ENCODE measurements around the gene NTSR1.
A peak's percentile ranks its signal among the peaks of the same experiment; 100 is the strongest.

The NTSR1 gene

DNA sequence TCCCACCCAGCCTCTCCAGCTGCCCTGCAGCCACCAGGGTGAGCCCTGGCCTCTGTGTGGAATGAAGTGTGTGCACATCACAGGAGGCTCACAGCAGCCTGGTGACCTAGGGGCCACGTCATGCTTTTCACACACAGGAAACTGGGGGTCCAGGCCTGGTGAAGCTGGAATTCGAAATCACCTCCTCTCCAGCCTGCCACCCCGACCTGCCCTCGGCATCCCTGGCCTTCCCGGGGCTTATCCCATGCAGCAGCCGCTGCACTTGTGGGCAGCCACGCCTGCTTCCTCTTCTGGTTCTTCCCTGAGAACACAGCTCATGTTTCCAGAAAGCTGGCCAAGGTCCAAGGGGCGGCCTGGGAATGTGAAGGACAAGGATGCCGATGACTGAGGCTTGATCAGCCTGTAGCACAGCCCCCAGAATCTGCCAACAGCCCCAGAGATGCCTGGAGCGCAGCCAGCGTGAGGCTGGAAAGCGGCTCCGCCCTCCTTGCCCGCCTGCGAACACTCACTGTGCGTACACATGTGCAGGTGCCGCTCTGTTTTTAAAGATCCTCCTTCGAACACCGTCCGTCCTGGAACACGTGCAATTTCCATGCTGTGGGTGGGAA is 4.2 kb upstream of the NTSR1 start:
- no peak overlapping the region for H3K4me3 ChIP-seq (ENCODE audit: low read depth, low read length)
- DNase-seq (ENCODE audit: low read depth) = peak; percentile 76

- no peak overlapping the region for H3K4me3 ChIP-seq (ENCODE audit: low read depth, low read length)
- no peak for DNase-seq (ENCODE audit: low read depth)
Observed at GRCh38 chr20:62705627-62706026, 3.0 kb upstream of the NTSR1 start.

GRCh38 chr20:62706344-62706743 is 2.3 kb upstream of the NTSR1 start:
- no peak overlapping the region for H3K4me3 ChIP-seq (ENCODE audit: low read depth, low read length)
- no peak for DNase-seq (ENCODE audit: low read depth)

DNA sequence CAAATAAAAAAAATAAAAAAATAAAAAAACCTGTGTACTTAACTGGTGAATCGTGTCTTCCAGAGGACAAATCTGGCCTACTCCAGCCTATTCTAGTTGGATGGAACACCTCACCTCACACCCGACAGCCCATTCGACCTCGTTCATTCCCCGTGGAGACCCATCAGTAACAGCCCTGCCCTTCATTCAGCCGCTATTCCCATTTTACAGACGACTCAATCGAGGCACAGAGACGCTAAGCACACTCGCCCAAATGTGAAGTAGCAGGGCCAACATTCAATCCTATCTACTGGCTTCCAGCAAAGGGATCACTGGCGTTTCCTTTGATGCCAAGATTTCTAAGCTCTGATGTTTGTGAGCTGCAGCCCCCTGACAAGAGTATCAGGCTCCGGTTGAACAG is 1.8 kb upstream of the NTSR1 start:
- no peak overlapping the region for H3K4me3 ChIP-seq (ENCODE audit: low read depth, low read length)
- DNase-seq (ENCODE audit: low read depth) = no peak

DNA sequence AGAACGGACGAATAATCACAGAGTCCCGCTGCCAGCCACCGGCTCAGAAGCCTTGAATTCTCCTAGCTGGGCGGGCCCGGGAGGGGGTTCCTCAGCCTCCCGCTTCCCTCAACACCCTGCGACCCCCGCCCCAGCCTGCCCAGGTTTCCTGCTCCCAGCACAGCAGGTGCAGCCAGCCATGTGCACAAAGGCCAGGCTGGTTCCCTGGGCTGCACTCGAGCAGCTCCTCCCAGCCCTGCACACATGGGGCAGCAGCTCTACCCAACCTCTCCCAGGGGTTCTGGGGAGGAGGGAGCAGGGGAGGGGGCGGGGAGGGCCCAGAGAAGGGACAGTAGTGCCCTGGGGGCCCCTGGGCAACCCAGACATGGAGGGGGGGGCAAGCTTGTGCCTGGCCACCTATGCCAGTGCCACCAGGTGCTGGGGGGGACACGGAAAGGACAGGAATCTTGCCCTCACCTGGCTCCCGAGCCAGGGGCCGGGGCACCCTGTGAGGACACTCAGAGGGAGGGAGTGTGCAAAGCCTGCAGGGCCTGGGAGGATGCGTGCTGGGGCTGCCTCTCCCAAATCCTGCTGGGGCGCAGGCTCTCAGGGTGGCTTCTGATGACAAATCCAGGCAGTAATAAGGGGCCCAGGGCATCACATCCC is 1.2 kb upstream of the NTSR1 start:
- H3K4me3 ChIP-seq (ENCODE audit: low read depth, low read length) = no peak overlapping the region

DNA sequence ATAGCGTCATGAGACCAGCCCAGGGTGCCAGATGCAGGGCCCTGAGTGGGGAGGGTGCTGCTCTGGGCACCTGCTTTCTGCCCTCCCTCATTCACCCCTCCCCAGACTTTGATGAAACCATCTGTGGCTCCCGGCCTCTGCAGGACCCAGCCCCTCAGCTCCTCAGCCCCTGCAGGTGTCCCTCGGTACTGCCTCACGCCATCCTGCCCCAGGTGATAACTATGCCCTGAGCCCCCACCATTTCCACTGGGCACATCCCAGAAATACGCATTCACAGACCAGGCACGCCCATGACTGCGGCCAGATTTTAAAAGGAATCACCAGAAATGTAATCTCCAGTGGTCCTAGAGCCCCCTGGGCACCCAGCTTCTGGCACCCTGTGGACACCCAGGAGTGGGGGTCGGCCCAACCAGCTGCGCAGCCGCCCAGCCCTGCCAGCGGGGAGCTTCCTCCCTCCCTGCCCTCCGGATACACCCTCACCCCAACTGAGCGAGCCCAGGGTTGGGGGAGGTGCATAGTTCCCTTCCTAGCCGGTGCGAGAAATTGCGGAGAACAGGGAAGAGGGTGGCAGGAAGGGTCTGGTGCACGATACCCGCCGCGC is 615 bp upstream of the NTSR1 start:
- H3K4me3 ChIP-seq (ENCODE audit: low read depth, low read length) = no peak overlapping the region
- DNase-seq (ENCODE audit: low read depth) = no peak

More for the DNA sequence above, 1.2 kb upstream of the NTSR1 start:
- DNase-seq (ENCODE audit: low read depth) = no peak

GRCh38 chr20:62709537-62709905 is 885 bp downstream of the NTSR1 start:
- no peak for DNase-seq (ENCODE audit: low read depth)
- no peak overlapping the region for H3K4me3 ChIP-seq (ENCODE audit: low read depth, low read length)

- no peak for DNase-seq (ENCODE audit: low read depth)
Observed at GRCh38 chr20:62710221-62710885, 1.7 kb downstream of the NTSR1 start.

DNA sequence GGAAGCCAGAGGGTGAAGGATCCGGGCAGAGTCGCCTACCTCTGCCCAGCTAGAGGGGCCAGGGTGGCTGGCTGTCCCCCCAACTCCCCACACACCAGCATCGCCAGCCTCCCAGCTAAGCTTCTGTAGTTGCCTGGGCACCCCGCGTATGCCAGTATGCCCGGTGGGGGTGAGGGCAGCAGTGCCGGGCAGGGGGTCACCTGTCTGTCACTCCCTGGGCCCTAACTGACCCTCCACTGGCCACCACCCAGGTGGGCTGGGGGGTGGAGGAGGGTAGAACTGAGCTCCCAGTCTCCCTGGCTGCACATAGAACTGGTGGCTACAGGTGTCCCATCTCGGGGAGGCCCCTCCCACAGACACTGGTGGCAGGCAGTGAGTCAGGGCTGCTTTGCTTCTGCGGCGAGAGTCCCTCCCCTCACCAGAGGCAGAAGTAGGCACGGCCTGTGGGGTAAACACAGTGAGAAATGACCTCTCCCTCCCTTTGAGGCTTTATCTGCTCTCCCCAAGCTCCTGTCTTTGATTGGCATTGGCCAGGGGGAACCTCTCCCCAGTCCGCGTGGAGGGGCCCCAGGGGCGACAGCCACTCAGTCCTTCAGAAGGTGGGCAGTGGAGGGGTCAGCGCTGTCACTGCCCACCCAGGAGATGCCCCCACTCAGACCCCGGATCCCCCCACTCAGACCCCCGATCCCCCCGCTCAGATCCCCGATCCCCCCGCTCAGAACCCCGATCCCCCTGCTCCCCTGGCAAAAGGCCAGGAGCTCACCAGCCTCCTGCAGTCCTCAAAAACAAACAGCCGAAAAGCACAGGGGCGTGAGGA is 2.5 kb downstream of the NTSR1 start:
- H3K4me3 ChIP-seq (ENCODE audit: low read depth, low read length) = no peak overlapping the region
- no peak for DNase-seq (ENCODE audit: low read depth)

More at GRCh38 chr20:62710221-62710885, 1.7 kb downstream of the NTSR1 start:
- H3K4me3 ChIP-seq (ENCODE audit: low read depth, low read length) = no peak overlapping the region

- H3K4me3 ChIP-seq (ENCODE audit: low read depth, low read length) = no peak overlapping the region
- DNase-seq (ENCODE audit: low read depth) = no peak
Observed at GRCh38 chr20:62711703-62712101, 3.1 kb downstream of the NTSR1 start.

DNA sequence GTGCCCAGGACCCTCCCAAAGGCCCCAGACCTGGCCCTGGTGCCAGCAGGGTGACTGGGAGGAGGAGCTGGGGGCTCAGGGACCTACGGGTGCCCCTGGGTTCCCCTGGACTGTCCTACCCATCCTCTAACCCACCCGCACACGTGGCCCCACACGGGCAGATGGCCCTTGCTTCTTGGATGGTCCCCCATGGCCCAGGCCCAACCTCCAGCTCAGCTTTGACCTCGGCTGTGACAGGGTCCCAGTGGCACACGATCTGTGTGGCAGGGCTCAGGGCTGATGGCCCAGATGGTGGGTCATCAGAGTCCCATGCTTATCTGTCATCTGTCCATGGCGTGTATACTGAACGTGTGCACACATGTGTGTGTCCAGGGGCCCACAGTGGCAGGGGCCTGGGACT is 4.0 kb downstream of the NTSR1 start:
- no peak overlapping the region for H3K4me3 ChIP-seq (ENCODE audit: low read depth, low read length)
- DNase-seq (ENCODE audit: low read depth) = no peak

DNA sequence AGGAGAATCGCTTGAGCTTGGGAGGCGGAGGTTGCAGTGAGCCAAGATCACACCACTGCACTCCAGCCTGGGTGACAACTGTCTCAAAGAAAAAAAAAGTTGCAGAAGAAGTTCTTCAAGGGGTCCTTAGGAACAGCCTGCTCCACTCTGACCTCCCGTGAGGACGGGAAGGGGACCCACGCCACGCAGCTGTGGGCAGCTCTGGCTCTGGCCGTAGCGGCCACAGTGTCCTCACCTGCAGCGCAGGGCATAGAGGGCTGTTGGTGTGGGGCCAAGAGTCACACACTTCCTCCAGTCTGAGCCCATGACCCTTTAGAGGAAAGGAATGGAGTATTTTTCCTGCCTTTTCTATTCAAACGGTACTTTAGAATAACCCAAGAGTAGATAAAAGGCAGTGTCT is 5.4 kb downstream of the NTSR1 start:
- H3K4me3 ChIP-seq (ENCODE audit: low read depth, low read length) = no peak overlapping the region
- no peak for DNase-seq (ENCODE audit: low read depth)

GRCh38 chr20:62714799-62715198 is 6.2 kb downstream of the NTSR1 start:
- DNase-seq (ENCODE audit: low read depth) = no peak
- H3K4me3 ChIP-seq (ENCODE audit: low read depth, low read length) = no peak overlapping the region

GRCh38 chr20:62715201-62715600 is 6.6 kb downstream of the NTSR1 start:
- H3K4me3 ChIP-seq (ENCODE audit: low read depth, low read length) = no peak overlapping the region
- no peak for DNase-seq (ENCODE audit: low read depth)

DNA sequence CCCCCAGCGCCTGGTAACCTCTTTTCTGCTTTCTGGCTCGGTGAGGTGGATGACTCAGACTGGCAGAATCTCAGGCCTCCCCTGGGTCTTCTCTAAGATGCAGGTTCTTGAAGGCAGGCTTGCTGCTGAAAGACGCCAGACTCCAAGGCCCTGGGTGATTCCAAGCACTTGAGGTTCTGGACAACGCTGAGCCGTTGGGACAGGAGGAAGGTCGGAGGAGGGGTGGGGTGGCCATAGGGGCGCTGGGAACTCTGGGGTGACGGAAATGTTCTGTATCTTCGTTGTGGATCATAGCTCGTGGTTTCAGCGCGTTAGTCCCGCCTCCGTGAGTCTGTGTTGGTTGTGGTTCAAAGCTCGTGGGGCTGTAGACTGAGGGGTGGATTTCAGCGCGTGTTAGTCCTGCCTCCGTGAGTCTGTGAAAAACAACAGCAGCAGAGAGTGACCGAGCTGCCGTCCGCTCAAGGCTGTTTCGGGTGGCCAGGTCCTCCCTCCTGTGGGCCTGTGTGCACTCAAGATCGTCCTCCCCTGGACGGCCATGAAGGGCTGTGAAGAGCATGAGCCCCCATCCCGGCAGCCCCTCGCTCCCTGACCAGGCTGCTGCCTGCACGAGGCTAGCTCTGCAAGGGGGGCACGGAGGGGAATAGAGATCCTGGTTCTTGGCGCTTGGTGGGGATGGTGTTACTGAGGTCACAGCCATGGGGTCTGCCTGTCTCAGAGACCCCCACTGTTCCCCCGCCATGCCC is 7.7 kb downstream of the NTSR1 start:
- H3K4me3 ChIP-seq (ENCODE audit: low read depth, low read length) = no peak overlapping the region
- no peak for DNase-seq (ENCODE audit: low read depth)

- DNase-seq (ENCODE audit: low read depth) = no peak
- no peak overlapping the region for H3K4me3 ChIP-seq (ENCODE audit: low read depth, low read length)
Observed at GRCh38 chr20:62716941-62717310, 8.3 kb downstream of the NTSR1 start.

GRCh38 chr20:62717933-62718332 is 9.3 kb downstream of the NTSR1 start:
- no peak overlapping the region for H3K4me3 ChIP-seq (ENCODE audit: low read depth, low read length)
- DNase-seq (ENCODE audit: low read depth) = no peak

GRCh38 chr20:62718546-62718945 is 9.9 kb downstream of the NTSR1 start:
- DNase-seq (ENCODE audit: low read depth) = no peak
- H3K4me3 ChIP-seq (ENCODE audit: low read depth, low read length) = no peak overlapping the region

DNA sequence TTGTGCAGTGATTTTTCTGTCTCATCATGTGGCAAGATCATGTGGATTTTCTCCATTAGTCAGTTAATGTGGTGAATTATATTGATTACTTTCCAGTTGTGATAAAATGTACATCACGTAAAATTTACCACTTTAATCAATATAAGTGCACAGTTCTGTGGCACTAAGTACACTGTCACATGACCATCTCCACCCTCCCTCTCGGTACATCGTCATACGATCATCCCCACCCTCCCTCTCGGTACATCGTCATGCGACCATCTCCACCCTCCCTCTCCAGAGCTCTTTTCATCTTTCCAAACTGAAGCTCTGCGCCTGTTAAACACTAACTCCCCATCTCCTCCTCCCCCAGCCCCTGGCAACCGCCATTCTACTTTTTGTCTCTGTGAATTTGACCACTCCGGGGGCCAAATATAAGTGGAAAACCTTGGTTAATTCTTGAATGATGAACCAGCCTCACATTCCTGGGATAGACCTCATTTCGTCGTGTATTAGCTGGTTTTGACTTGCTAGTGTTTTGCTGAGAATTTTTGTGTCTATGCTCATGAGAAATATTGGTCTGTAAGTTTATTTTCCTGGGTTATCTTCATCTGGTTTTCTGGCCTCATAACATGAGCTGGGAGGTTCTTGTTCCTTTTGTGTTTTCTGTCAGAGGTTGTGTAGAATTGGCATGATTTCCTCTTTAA is 10.8 kb downstream of the NTSR1 start:
- no peak overlapping the region for H3K4me3 ChIP-seq (ENCODE audit: low read depth, low read length)
- DNase-seq (ENCODE audit: low read depth) = no peak

All from skeletal muscle cell (primary cell).